GM18858 (cell line): Measurements from ENCODE around the gene TSPAN3.

Experiments
- ATAC-seq: cut with Tn5 transposase; IDR thresholded peaks from one replicate; pipeline ENCODE4 v1.9.1; 2021; ENCODE audit not compliant: unreplicated experiment

Gene TSPAN3

DNA sequence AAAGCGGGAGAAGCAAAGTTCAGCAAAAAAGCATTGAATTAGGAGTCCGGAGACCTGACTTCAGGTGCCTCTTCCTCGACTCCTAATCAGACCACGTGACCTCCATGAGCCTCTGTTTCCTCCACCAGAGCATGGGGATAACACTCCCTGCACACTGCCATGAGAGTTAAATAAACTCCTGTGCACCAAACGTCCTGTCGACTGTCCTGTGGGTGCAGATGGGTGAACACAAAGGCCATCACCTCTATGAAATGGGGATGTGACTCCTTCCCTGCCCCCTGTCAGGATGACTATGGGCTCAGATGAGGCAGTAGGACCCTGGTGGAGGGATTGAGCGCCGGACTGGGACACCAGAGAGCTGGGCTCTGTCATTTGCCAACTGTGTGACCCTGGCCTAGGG lies 13.5 kb upstream of the TSPAN3 start:
- ATAC-seq, result no peak

DNA sequence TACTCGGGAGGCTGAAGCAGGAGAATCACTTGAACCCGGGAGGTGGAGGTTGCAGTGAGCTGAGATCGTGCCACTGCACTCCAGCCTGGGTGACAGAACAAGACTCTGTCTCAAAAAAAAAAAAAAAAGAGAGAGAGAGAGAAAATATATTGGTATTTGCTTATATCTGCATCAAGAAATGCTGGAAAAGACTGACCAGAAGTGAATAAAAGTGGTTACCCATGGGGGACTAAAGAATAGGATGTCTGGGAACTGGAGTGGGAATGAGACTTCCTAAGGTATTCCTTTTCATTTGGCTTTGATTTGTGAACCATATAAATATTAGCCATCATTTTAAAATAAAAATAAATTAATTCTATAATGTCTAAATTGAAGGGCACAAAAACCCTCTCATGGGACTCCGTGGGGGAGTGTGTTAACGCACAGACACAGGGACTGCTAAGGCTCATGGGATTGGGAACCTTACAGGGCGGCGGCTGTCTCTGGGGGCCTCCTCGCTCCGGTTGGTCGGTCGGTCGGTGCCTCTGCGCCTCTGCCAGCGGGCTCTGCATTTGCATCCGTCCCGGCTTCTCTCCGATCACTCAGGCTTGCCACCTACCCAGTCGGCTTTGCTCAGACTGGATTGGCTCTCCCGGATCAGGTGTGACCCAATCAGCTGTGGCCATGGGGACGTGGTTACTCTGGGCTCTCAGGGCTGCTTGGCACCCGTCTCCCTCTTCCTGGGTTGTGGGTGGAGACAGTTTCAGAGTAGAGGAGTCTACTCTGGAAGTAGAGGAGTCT lies 12.7 kb upstream of the TSPAN3 start:
- peak; percentile 72 for ATAC-seq

DNA sequence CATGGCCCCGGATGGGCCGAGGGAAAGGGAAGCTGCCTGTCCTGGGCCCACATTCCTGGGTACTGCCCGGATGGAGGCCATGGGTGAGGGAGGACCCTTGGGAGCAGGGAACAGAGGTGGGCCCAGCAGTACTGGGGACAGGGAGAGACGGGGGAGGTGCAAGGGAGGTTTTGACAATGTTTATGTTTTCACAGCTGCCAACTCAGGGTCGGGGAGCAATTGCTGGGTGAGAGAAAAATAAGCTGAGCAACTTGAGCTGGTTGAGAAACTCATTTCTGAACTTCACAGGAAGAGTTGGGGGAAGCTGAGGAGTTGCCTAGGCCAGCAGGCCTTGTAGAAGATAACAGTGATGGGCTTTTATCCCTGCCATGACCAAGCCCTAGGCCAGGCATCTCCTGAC lies 11.1 kb upstream of the TSPAN3 start:
- ATAC-seq, result no peak

DNA sequence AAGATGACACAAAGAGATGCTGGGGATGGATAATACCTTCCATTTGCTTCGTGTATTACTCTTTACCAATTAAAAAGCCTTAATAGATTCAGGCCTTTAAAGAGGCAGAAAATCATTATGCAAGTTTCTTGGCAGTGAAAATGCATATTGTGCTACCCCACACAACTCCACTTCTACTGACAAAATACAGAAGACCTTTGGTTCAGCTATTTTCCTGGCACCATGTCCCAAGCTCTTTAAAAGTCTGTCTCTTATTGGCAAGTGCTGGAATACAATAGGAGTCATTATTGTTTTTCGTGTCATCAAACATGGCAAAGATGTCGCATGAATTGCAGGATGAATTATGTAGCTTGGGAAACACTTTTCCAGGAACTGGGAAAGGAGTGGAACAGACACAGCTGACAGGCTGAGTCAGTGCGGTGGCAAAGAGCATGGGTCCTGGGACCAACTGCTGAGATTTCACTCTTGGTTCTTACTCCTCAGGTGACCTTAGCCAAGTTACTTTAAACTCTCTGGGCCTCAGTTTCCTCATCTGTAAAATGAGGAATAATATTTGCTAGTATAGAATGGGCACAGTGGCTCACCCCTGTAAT lies 5.5 kb upstream of the TSPAN3 start:
- no peak for ATAC-seq

DNA sequence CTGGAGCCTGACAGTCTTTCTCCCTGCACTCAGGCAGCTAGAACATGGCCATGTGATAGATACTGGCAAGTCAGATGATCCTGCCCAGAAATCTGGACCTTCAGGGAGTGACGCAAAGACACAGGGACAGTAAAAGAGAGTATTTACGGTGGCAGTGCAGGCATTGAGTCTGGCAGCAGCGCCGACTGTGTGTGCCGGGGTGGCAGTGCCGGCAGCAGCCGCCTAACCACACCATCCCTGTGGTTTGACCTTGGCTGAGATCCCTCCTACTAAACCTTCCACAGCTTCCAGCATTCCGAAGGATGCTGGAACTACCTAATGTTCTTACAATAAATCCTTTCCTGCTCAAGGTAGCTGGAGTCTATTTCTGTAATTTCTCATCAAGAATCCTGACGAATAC lies 4.6 kb upstream of the TSPAN3 start:
- ATAC-seq, result no peak

DNA sequence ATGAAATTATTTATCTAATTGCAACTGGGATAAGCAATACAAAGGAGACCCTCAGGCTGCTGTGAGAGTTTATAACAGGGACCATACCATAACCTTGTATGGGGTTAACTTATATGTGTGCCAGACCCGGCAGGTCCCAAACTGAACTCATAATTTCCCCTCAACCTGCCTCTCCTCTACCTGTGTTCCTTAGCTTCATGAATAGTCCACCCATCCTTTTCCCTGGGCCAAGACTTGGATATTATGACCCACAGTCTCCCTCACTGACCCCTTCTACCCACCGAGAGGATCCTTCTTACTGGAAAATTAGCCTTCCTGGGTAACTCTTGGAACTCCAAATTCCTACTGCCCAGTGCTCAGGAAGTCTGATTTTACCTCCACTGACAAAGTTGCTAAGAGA lies 3.4 kb upstream of the TSPAN3 start:
- no peak for ATAC-seq

DNA sequence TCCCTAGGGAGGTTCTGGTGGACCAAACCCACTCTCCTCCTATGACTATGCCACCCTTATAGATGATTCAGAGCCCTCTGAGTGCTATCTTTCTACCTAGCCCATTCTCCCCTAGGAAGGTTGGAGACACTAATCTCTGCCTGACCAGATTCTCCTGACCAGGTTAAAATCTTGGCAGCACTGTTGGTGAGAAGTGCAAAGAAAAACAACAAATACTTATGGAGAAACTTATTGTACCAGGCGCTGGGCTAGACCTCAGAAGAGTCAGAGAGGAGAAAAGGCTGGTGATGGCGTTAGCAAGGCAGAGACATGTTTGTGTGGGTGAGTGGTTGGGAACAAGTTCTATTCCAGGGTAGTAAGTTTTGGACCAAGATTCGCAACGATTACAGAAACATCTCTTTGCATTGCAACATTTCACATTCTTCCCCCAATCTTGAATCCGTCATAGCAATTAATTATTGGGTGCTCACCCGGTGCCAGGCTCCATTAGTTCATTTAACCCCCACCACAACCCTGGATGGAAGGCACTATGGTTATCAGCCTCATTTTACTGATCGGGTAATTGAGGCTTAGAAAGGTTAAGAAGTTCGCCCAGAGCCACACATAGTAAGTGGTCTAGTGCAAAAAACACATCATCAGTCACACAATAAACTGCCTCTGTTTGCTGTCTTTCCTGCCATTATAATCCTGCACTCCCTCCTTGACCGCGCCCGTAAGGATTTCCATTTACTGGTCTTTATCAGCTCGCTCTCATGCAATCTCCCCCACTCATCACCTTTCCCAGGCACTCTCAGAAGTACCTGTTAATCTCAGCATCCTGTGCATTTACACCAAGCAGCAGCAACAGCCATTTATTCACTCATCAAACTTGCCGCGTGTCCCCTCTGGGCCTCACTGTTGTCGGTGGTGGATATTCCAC lies 655 bp upstream of the TSPAN3 start:
- no peak for ATAC-seq

DNA sequence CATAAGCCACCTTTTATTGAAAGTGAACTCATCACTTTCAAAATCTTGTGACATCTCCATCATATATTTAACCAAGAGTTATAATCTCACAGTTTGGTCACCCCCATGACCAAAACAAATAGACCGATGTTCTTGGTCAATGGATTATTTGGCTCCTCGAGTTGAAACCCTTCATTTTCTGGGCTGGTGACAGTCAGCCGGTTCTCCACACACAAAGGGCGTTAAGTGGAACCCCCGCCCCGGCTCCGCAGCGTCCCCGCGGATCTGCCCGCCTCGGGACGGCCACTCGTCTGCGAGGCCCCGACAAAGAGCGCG lies 772 bp downstream of the TSPAN3 start:
- no peak for ATAC-seq

DNA sequence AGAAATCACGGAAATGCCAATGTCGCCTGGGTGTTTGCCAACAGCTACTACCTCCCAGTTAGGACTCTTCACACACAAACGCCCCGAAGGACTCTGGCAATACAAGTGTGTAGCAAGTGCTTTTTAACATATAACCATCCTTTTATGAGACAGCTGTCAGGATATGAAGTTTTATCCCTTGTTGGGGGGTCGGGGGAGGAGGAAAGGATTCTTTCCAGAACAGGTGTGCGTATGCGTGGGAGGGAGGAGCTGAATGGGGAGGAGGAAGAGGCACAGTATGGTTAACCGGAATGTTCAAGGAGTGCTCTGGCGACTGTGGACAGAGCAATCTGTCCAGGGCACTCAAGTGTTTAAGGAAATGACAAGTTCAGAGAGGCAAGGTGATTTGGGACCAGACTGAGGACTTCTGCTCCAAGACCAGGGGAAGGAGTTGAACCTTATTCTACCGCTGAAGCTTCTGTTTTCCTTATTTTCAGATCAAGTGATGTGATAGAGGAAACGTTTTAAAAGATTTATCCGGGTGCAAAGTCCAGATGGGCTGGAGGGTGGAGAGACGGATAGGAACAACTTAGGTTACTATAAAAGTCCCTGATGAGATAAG lies 1.3 kb downstream of the TSPAN3 start:
- ATAC-seq, result no peak

DNA sequence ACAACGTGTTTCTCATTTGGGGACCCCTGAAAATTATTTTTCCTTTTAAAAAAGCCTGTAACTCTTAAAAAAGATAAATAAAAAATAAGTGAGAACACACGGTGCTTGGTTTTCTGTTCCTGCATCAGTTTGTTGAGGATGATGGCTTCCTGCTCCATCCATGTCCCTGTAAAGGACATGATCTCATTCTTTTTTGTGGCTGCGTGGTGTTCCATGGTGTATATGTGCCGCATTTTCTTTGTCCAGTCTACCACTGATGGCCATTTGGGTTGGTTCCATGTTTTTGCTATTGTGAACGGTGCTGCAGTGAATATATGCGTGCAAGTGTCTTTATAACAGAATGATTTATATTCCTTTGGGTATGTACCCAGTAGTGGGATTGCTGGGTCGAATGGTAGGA lies 2.3 kb downstream of the TSPAN3 start:
- ATAC-seq, result no peak

DNA sequence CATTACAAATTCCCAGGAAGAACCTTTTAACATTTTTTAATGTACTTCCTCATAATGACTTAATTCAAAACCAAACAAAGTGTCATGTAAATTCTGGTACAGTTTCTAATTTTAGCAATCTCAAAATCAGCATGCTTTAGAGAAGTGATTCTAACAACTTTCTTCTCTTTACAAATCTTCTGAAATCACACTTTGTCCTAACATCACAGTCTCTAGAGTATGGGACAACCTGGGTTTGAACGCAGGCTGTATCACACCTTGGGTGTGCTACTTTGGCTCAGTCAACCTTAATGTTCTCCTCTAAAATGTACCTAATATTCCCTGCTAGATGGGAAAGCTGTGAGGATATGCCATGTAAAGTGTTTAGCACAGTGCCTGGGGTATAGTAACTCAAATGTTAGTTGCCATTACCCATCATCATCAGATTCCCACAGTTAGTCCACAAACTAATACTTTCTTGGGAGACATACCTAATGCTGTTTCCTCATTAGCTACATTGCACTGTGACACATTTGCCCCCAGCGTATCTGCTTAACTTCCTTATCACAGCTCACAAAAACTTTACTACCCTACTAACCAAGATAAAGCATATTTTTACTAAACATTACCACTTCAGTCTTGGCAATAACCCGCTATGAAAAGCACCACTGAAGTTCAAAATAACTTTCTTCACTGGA lies 3.1 kb downstream of the TSPAN3 start:
- no peak for ATAC-seq

DNA sequence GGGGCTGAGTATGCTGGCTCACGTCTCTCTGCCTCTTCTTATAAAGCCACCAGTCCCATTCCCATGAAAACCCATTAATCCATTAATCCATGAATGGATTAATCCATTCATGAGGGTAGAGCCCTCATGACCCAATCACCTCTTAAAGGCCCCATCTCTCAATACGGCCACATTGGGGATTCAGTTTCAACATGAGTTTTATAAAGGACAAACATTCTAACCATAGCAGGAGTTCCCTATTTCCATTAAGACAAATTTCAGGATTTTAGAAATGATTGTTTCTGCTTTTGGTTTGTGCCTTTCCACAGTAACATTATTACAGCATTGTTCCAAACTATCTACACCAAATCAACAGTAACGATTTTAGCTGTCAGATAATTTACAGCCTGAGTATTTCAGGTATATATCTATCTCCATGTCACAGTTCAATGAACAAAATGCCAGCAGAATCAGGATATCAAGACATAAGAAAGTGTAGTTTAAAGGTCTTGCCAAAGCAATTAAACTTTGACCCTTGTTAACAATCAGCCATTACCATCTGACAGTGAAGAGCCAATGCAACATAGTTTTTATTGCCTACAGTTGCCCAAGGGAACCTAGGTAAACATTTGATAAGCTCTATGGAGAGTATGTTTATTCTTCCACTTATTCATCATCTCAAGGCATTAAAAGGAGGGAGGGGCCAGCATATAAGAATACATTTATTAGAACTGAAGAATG lies 3.8 kb downstream of the TSPAN3 start:
- no peak for ATAC-seq

DNA sequence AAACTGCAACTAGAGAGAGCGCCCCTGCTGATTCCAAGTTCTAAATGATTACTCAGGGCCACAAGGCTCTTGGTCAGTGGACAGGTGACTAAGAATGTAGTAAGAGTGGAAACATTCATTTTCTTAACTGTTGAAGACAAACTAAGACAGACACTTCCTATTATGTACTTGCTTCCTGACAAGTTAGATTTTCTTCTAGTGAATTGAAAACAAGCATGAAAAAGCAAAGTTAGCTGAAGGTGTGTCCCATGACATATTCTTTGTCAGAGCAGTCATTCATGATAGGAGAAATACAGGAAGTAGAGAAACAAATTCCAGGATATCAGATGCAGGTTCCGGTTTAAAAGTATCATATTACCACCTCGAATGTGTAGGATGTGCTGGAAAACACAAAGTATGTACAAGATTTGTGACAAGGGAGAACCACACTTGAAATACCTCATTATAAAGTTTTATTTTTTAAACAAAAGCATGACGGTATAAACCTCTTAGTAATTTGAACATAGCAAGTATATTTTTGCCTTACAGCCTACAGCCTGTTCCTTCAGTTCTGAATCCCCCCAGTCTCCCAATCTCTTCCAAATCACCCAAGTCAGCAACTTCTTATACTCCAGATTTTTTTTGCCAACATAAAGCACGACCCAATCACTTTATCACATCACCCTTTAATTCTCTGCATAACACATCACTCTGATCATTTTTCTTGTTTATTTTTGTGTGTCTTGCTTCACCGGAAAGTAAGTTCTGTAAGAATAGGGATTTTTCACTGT lies 6.2 kb downstream of the TSPAN3 start:
- ATAC-seq, result no peak

DNA sequence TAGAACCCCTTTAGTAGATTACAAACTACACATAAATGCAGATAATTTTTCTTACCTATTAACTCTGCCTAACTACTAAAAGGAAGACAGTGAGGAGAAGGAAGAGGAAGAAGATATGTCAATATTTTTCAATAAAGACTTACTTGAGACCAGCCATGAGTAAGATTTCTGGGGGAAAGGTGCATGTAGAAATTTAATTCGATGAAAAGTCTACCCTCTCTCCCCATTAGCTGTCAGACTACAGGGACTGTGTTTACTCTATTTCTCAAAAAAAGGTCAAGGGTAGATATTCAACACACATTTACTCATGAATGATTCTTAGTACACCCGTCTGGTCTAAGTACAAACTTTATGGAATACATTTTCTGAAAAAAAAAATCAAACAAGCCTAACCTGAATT lies 6.8 kb downstream of the TSPAN3 start:
- no peak for ATAC-seq

DNA sequence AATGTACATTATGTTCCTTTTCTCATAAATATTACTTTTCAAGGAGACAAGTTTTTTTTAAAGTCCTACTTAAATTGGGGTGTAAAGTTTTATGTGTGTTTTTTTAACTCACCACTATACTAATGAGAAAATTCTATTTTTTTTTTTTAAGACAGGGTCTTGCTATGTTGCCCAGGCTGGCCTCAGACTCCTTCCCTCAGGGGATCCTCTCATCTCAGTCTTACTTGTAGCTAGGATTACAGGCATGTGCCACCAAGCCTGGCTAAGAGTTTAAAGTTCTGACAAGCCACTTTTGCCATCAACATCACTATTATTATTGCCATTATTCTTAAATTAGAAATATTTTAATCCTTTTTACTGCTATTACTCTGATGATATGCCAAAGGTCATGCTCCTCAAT lies 7.7 kb downstream of the TSPAN3 start:
- ATAC-seq, result no peak

DNA sequence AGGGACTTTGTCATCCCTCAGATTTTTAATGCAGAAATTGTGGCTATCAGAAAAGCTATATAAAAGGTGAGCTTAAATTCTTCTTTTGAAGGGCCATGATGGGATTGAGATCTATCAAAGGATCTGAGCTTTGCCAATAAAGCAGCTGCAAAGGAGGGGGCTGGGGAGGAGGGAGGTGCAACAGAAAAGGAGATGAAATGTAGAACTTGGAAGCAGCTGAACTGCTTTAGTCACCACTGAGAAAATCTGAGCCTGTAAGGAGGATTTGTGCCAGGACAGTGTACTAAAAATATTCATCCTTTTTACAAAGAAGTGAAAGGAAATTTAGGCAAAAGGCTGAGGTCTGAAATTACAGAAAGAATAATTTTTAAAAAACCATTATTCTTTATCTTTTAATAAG lies 10.4 kb downstream of the TSPAN3 start:
- ATAC-seq, result no peak

DNA sequence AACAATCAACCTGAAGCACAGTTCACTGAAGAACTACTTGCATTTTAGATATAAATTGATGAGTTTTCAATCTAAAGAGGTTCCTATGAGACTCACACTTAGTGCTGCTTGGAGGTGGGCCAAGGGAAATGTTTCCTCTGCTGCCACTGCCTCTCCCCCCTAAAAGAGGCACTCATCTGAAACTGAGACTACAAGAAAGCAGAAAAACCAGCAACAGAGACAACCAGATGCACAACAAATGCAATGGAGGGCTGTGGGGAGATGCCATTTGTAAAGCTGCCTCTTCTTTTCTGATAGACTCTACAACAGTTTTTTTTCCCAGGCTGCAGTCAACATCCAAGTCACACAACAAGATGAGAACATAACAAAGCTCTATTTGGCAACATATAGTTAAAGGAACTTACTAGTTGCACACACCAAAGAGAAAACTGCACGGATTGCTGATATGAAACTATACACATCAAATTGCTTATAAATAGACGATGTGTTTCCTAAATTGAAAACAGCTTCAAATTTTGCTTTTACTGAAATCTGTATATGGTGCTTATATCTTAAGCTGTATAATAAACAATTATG lies 11.0 kb downstream of the TSPAN3 start:
- ATAC-seq, result no peak

DNA sequence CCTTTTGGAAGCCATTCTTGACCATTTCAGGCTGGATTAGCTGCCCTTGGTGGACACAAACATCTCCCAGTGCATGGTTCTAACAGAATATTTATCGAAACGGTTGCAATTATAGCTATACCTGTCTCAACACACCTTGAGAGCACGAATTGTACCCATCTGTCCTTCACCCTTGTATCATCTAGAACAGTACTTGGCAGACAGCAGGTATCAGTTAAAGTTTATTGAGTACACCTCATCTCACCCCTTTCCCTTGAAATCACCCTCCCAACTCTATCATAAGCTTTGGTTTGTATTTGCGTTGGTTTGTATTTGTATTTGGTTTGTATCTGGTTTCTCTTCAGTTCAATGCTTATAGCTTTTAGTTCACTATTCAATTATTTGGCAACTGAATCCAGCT lies 12.4 kb downstream of the TSPAN3 start:
- ATAC-seq, result no peak

DNA sequence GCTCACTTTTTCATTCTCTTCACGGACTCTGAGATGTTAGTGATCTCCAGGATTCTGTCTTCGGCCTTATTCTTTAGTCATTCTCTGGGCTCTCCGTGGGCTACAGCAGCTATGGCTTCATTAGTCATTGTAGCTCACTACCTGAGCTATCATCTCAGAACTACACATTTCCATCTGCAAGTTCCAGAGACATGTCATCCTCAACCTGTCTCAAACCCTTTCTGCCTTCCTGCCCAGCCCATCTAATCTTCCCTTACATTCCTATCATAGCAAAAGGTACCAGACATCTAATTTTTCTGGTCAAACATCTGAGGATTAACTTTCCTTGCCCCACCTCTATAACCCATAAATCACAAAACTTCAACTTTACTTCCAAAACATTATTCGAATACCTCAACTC lies 13.2 kb downstream of the TSPAN3 start:
- ATAC-seq, result no peak
